GM19023 (cell line): ENCODE measurements around the gene RAB39B.
A peak's percentile ranks its signal among the peaks of the same experiment; 100 is the strongest.

ENCODE experiments used
- ATAC-seq: cut with Tn5 transposase; IDR thresholded peaks from one replicate; pipeline ENCODE4 v1.9.1; 2021; ENCODE audit warnings: mild to moderate bottlenecking, moderate library complexity; ENCODE audit not compliant: unreplicated experiment

The RAB39B gene

DNA sequence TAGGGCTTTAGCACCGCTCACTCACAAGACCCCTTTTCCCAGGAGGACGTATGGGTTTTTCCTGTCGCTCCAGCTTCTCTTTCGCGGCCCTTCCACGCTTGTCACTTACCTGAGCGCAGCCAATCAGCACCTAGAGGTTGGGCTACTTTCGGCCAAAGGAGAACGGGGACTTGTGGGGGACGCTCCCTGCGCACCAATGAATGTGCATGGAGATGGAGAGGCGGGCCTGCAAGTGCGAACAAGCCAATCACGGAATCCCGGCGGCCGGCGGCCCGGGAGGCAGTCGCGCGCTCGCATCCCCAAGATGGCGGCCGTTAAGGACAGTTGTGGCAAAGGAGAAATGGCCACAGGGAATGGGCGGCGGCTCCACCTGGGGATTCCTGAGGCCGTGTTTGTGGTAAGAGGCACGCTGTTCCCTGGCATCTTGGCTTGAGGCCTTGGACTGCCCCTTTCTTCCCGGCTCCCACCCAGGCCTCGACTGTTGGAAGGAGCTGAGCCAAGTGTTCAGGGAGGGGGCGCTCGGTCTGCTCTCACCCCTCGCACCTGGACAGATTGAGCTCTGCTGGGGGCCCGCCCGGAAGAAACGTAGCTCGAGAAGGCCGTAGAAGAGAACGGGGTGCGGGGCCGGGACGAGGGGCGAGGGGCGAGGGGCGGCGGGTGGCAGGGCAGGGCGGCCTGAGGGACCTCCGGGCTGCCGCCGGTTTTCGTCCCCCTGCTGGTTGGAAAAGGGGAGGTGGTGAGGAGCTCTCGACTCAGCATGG lies 47.9 kb downstream of the RAB39B start, which contains the start of gene VBP1:
Gene VBP1, plus strand, starts transcription at position 282 of the 761 bp plus-strand sequence. Its CDS starts 23 bp downstream, at position 305.
- ATAC-seq: peak; percentile 96

DNA sequence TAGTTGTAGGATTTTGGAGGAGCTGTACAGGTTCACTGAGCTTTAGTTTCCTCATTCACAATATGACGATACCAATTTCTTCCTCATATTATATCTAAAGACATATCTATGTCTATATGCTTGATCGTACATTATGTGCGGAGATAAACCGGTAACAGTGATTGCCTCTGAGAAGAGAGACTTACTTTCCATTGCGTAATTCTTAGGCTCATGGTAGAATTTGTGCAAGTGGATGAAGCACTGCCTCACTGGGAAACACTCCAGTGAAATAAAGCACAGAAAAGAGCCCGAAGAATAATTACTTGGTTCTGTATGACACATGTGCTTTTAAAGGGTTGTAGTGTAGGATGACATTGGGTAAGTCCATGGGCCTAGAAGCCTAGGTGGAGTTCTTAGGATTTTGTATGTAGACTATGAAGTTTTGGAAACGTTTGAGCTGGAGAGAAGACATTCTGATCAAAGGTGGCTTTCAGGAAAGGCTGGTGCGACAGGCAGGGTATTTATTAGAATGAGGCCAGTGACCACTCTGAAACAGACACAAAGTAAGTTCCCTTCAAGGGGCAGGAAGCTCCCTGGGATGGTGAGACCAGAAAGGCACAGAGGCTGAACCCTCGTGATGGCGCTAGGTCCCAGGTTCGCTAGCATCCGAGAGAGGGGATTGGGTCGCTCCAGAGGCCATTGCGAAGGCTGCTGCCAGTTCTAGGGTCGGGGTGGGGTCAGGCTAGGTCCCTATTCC lies 48.7 kb downstream of the RAB39B start:
- peak; percentile 33 for ATAC-seq

DNA sequence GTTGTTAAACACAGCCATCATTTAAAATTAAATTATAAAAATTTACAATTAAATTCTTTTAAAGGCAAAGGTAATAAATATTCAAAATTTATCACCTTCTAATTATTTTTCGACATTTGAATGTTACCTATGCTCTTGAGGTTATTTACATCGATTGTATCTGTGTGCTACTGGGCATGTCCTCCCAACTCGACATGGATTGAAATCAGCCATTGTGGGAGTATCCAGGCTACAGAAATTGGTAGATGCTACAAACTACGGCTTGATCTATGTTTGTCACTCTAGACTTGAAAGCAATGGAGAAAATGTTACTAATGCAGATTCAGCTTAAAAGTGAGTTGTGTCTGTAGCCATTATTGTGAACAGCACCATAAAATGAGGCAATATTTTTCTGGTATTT lies 50.6 kb downstream of the RAB39B start:
- ATAC-seq: no peak

DNA sequence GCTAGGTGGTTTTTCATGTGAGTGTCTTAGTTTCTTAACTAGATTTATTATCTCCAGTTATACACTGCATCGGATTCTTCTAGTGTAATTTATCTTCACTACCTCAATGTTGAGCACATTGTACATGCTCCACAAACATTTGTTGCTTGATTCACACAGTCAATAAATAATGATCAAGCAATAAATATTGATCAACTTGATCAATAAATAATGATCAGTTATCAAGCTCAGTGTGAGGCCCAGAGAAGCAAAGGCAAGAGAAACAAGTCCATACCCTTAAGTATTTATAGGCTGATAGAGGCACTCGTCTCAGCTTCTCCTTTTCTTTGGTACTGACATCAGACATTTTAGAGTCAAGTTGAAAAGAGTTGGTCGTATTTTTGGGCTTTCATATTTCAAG lies 53.1 kb downstream of the RAB39B start:
- ATAC-seq: no peak
